ENCODE measurements around the gene RBCK1.

The RBCK1 gene

DNA sequence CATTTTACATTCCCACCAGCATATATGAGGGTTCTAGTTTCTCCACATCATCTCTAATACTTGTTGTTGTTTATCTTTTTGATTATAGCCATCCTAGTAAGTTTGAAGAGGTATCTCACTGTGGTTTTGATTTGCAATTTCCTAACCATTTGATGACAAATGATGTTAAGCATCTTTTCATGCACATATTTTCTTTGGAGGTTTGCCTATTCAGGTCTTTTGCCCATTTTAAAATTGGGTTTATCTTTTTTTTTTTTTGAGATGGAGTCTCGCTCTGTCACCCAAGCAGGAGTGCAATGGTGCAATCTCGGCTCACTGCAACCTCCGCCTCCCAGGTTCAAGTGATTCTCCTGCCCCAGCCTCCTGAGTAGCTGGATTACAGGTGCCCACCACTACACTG is 4.0 kb downstream of the RBCK1 start:
- no peak overlapping the region for H3K4me3 Mint-ChIP-seq
- H3K9me3 Mint-ChIP-seq: peaks cover 23% of the 10 kb centered on the region
- TF ChIP-seq, protein P1, sequence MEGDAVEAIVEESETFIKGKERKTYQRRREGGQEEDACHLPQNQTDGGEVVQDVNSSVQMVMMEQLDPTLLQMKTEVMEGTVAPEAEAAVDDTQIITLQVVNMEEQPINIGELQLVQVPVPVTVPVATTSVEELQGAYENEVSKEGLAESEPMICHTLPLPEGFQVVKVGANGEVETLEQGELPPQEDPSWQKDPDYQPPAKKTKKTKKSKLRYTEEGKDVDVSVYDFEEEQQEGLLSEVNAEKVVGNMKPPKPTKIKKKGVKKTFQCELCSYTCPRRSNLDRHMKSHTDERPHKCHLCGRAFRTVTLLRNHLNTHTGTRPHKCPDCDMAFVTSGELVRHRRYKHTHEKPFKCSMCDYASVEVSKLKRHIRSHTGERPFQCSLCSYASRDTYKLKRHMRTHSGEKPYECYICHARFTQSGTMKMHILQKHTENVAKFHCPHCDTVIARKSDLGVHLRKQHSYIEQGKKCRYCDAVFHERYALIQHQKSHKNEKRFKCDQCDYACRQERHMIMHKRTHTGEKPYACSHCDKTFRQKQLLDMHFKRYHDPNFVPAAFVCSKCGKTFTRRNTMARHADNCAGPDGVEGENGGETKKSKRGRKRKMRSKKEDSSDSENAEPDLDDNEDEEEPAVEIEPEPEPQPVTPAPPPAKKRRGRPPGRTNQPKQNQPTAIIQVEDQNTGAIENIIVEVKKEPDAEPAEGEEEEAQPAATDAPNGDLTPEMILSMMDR (IDR thresholded peaks at IDR 0.05): no peak
- H3K27me3 Mint-ChIP-seq (ENCODE audit: low read depth, poor library complexity): no peaks in the 10 kb centered on the region
- no peak for DNase-seq
- H3K4me1 Mint-ChIP-seq: peaks cover 36% of the 10 kb centered on the region
- H3K27ac Mint-ChIP-seq: no peak overlapping the region
- peaks cover 66% of the 10 kb centered on the region for H3K36me3 Mint-ChIP-seq (ENCODE audit: low read depth)

DNA sequence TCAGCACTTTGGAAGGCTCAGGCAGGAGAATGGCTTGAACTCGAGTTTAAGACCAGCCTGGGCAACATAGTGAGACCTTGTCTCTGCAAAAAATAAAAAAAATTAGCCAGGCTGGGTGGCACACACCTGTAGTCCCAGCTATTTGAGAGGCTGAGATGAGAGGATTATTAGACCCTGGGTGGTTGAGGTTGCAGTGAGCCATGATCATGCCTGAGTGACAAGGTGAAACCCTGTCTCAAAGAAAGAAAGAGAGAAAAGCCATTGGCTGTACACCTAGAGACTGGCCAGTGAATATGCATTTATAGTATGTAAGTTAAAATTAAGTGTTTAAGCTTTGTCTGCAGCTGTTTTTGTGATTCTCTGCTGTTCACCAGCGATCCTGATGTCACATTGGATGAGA is 6.1 kb downstream of the RBCK1 start:
- Mint-ChIP-seq H3K9me3 (peaks cover 23% of the 10 kb centered on the region), H3K4me3 (no peak overlapping the region), H3K36me3 (ENCODE audit: low read depth) (peaks cover 74% of the 10 kb centered on the region), H3K4me1 (peaks cover 26% of the 10 kb centered on the region), H3K27me3 (ENCODE audit: low read depth, poor library complexity) (no peaks in the 10 kb centered on the region), H3K27ac (no peak overlapping the region)
- no peak for DNase-seq
- TF ChIP-seq, protein P1 (IDR thresholded peaks at IDR 0.05): no peak

DNA sequence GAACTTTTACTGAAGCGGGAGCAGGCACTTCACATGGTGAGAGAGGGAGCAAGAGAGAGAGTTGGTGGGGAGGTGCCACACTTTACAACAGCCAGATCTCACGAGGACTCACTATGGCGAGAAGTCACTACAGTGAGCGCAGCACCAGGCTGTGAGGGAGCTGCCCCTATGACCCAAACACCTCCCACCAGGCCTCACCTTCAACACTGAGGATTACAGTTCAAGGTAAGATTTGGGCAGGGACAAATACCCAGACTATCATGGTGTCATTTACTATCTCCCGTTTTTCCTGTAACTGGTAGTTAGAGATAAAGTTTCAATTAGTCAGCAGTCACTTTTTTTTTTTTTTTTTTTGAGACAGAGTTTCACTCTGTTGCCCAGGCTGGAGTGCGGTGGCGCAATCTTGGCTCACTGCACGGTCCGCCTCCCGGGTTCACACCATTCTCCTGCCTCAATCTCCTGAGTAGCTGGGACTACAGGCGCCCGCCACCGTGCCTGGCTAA is 7.8 kb downstream of the RBCK1 start:
- peaks cover 2% of the 10 kb centered on the region for H3K27me3 Mint-ChIP-seq (ENCODE audit: low read depth, poor library complexity)
- no peak for DNase-seq
- no peak overlapping the region for H3K27ac Mint-ChIP-seq
- no peak overlapping the region for H3K4me3 Mint-ChIP-seq
- peaks cover 23% of the 10 kb centered on the region for H3K9me3 Mint-ChIP-seq
- H3K36me3 Mint-ChIP-seq (ENCODE audit: low read depth): peaks cover 64% of the 10 kb centered on the region
- TF ChIP-seq, protein P1 (IDR thresholded peaks at IDR 0.05): no peak
- peaks cover 12% of the 10 kb centered on the region for H3K4me1 Mint-ChIP-seq

DNA sequence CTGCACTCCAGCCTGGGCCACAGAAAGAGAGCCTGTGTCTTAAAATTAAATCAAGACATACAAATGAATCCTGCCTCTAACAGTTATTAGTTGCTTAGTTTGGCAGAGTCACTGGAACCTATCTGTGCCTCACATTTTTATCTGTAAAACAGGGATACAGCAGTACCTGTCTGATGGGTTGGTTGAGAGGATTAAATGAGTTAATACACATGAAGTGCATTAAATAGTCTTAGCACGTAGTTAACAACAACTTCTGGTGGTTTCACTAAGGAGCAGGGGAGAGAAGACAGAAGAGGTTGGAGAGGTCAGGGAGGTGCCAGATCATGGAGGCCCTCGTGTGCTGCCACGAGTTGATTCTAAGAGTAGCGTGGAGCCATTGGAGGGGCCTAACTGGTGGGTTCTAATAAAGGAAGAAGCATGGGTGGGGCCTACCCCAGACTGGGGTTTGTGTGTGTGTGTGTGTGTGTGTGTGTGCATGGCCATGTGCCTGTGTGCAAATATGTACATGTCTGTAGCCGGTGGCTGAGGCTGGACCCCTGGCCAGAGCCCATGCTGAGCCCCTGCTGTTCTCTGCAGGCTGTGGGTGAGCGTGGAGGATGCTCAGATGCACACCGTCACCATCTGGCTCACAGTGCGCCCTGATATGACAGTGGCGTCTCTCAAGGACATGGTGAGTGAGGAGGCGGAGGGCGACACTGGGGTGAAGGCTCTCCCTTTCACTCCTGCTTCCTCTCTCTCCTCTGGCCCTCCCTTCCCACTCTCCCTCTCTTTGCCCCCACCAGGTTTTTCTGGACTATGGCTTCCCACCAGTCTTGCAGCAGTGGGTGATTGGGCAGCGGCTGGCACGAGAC is 9.1 kb downstream of the RBCK1 start:
- no peak overlapping the region for H3K27ac Mint-ChIP-seq
- peaks cover 62% of the 10 kb centered on the region for H3K36me3 Mint-ChIP-seq (ENCODE audit: low read depth)
- TF ChIP-seq, protein P1 (IDR thresholded peaks at IDR 0.05): no peak
- DNase-seq: no peak
- H3K27me3 Mint-ChIP-seq (ENCODE audit: low read depth, poor library complexity): peaks cover 2% of the 10 kb centered on the region
- peaks cover 9% of the 10 kb centered on the region for H3K4me1 Mint-ChIP-seq
- no peak overlapping the region for H3K4me3 Mint-ChIP-seq
- H3K9me3 Mint-ChIP-seq: peaks cover 14% of the 10 kb centered on the region

DNA sequence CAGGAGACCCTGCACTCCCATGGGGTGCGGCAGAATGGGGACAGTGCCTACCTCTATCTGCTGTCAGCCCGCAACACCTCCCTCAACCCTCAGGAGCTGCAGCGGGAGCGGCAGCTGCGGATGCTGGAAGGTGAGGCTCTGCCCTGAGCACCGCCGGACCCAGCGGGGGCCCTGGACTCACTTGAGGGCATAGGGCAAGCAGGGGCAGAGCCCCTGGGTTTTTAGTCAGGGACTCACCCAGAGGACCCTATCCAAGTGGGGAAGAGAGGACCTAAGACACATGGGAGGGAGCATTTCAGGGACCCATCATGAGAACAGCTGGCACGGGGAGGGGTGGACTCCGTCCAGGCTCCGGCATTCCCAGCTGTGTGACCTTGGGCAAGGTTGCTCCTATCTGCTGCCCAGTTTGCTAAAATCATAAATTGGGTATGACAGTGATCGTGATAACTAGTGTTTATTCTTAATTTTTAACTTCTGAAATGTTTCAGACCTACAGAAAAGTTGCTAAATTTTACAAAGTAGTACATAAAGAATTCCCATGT is 9.8 kb downstream of the RBCK1 start:
- Mint-ChIP-seq H3K27ac (no peak overlapping the region), H3K27me3 (ENCODE audit: low read depth, poor library complexity) (peaks cover 2% of the 10 kb centered on the region), H3K9me3 (peaks cover 7% of the 10 kb centered on the region), H3K36me3 (ENCODE audit: low read depth) (peaks cover 62% of the 10 kb centered on the region), H3K4me1 (peaks cover 9% of the 10 kb centered on the region), H3K4me3 (no peak overlapping the region)
- no peak for DNase-seq
- TF ChIP-seq, protein P1 (IDR thresholded peaks at IDR 0.05): no peak
